ENCODE measurements around the gene SLC30A7.

Gene SLC30A7

DNA sequence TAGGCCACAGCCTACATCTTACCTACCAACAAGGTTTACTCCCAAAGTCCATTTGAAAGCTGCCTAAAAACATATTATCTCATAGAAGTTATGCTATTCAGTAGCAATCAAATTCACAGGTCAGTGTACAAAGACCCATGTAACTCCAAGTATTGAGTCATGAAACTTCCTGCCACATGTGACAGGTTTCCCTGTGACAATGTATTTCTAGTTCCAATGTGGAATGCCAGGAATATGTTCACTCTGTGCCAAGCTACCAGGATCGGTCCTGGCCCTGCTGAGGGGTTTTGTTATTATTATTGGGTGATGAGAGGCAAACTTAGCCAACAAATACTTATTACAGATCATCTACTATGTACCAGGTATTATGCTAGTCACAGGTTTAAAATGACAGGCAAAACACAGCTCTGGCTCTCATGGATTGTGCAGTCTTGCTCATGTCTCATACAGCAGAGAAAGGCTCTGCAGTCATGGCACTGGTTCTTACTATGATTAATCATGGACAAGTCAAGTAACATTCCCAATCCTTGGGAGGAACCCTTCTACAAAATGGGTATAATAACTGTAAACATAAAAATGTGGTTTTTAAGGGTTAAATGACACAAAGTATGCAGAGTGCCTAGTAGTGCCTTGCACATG is 107.2 kb downstream of the SLC30A7 start:
- Histone ChIP-seq H2AFZ (ENCODE audit: low read depth, low read length) (no peak overlapping the region), H3K4me2 (ENCODE audit: low read length) (no peak overlapping the region)
- TF ChIP-seq, protein P1, sequence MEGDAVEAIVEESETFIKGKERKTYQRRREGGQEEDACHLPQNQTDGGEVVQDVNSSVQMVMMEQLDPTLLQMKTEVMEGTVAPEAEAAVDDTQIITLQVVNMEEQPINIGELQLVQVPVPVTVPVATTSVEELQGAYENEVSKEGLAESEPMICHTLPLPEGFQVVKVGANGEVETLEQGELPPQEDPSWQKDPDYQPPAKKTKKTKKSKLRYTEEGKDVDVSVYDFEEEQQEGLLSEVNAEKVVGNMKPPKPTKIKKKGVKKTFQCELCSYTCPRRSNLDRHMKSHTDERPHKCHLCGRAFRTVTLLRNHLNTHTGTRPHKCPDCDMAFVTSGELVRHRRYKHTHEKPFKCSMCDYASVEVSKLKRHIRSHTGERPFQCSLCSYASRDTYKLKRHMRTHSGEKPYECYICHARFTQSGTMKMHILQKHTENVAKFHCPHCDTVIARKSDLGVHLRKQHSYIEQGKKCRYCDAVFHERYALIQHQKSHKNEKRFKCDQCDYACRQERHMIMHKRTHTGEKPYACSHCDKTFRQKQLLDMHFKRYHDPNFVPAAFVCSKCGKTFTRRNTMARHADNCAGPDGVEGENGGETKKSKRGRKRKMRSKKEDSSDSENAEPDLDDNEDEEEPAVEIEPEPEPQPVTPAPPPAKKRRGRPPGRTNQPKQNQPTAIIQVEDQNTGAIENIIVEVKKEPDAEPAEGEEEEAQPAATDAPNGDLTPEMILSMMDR (IDR thresholded peaks at IDR 0.05; ENCODE audit: low read depth, low read length) = no peak
- TF ChIP-seq EZH2phosphoT487 (IDR thresholded peaks at IDR 0.05; ENCODE audit: low read depth) = no peak

GRCh38 chr1:101004061-101004460 is 108.2 kb downstream of the SLC30A7 start:
- no peaks in the 10 kb centered on the region for H3K9me3 ChIP-seq (ENCODE audit: insufficient read depth, low read length)
- no peak overlapping the region for H3K4me2 ChIP-seq (ENCODE audit: low read length)
- no peaks in the 10 kb centered on the region for H4K20me1 ChIP-seq (ENCODE audit: insufficient read depth, low read length)
- H3K27ac ChIP-seq (ENCODE audit: low read length) = no peak overlapping the region
- no peaks in the 10 kb centered on the region for H3K79me2 ChIP-seq (ENCODE audit: low read length)
- no peaks in the 10 kb centered on the region for H3K36me3 ChIP-seq (replicated peaks; ENCODE audit: low read depth, low read length)
- no peak overlapping the region for H3K4me3 ChIP-seq (ENCODE audit: low read length)
- H3K4me1 ChIP-seq (ENCODE audit: low read length) = no peaks in the 10 kb centered on the region
- H2AFZ ChIP-seq (ENCODE audit: low read depth, low read length) = no peak overlapping the region
- no peak overlapping the region for H3K9ac ChIP-seq (ENCODE audit: low read length)
- no peaks in the 10 kb centered on the region for H3K27me3 ChIP-seq (ENCODE audit: low read depth, low read length)
- no peak for TF ChIP-seq EZH2phosphoT487 (IDR thresholded peaks at IDR 0.05; ENCODE audit: low read depth)
- TF ChIP-seq, protein P1 (IDR thresholded peaks at IDR 0.05; ENCODE audit: low read depth, low read length) = no peak

More for the DNA sequence above, 107.2 kb downstream of the SLC30A7 start:
- H3K27me3 ChIP-seq (ENCODE audit: low read depth, low read length) = no peaks in the 10 kb centered on the region
- H3K79me2 ChIP-seq (ENCODE audit: low read length) = no peaks in the 10 kb centered on the region
- H3K4me1 ChIP-seq (ENCODE audit: low read length) = no peaks in the 10 kb centered on the region
- no peak overlapping the region for H3K4me3 ChIP-seq (ENCODE audit: low read length)
- no peak overlapping the region for H3K27ac ChIP-seq (ENCODE audit: low read length)
- no peak overlapping the region for H3K9ac ChIP-seq (ENCODE audit: low read length)
- H3K36me3 ChIP-seq (replicated peaks; ENCODE audit: low read depth, low read length) = no peaks in the 10 kb centered on the region
- no peaks in the 10 kb centered on the region for H3K9me3 ChIP-seq (ENCODE audit: insufficient read depth, low read length)
- H4K20me1 ChIP-seq (ENCODE audit: insufficient read depth, low read length) = no peaks in the 10 kb centered on the region

DNA sequence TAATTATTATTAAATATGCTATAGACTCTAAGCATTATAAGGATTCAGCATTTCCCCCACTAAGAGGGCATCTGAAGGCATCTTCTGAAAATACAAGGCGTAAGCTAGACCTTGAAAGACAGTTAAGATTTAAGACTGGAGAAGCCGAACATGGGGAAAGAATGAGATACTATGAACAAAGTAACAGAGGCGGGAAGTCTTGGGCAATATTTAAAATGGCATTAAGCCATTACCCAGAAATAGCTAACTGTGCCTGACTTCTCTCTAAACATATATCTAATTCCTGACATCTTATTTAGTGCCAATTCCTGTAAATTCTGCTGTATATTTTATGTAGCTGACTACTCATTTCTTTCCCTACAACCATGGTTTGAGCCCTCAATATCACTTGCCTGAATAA is 108.8 kb downstream of the SLC30A7 start:
- Histone ChIP-seq H3K79me2 (ENCODE audit: low read length) (no peaks in the 10 kb centered on the region), H3K27me3 (ENCODE audit: low read depth, low read length) (no peaks in the 10 kb centered on the region), H3K4me1 (ENCODE audit: low read length) (no peaks in the 10 kb centered on the region), H4K20me1 (ENCODE audit: insufficient read depth, low read length) (no peaks in the 10 kb centered on the region), H3K36me3 (replicated peaks; ENCODE audit: low read depth, low read length) (no peaks in the 10 kb centered on the region), H2AFZ (ENCODE audit: low read depth, low read length) (no peak overlapping the region), H3K4me2 (ENCODE audit: low read length) (no peak overlapping the region), H3K27ac (ENCODE audit: low read length) (no peak overlapping the region), H3K9me3 (ENCODE audit: insufficient read depth, low read length) (no peaks in the 10 kb centered on the region), H3K9ac (ENCODE audit: low read length) (no peak overlapping the region), H3K4me3 (ENCODE audit: low read length) (no peak overlapping the region)
- no peak for TF ChIP-seq EZH2phosphoT487 (IDR thresholded peaks at IDR 0.05; ENCODE audit: low read depth)
- TF ChIP-seq, protein P1 (IDR thresholded peaks at IDR 0.05; ENCODE audit: low read depth, low read length) = no peak

DNA sequence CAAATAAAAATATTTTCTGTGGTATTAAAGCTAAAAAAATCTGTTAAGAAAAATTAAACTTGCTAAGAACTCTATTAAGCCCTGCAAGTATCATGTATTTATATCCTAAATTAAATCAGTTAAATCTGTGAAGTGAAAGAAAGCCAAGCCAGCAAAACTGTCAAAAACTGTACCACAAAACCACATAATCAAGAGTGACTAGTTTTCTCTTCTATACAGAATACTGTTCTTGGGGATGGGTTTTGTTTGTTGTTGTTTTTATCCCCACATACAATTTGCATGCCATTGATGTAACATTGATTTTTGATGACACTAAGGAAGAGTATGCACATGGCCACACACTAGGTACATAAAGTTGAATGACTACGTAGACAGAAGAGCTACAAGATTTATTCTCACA is 109.3 kb downstream of the SLC30A7 start:
- H2AFZ ChIP-seq (ENCODE audit: low read depth, low read length) = no peak overlapping the region
- H3K4me3 ChIP-seq (ENCODE audit: low read length) = no peak overlapping the region
- H3K9ac ChIP-seq (ENCODE audit: low read length) = no peak overlapping the region
- H3K4me1 ChIP-seq (ENCODE audit: low read length) = no peaks in the 10 kb centered on the region
- no peaks in the 10 kb centered on the region for H4K20me1 ChIP-seq (ENCODE audit: insufficient read depth, low read length)
- H3K79me2 ChIP-seq (ENCODE audit: low read length) = no peaks in the 10 kb centered on the region
- no peaks in the 10 kb centered on the region for H3K36me3 ChIP-seq (replicated peaks; ENCODE audit: low read depth, low read length)
- TF ChIP-seq, protein P1 (IDR thresholded peaks at IDR 0.05; ENCODE audit: low read depth, low read length) = no peak
- TF ChIP-seq EZH2phosphoT487 (IDR thresholded peaks at IDR 0.05; ENCODE audit: low read depth) = no peak
- no peaks in the 10 kb centered on the region for H3K9me3 ChIP-seq (ENCODE audit: insufficient read depth, low read length)
- no peaks in the 10 kb centered on the region for H3K27me3 ChIP-seq (ENCODE audit: low read depth, low read length)
- H3K27ac ChIP-seq (ENCODE audit: low read length) = no peak overlapping the region
- no peak overlapping the region for H3K4me2 ChIP-seq (ENCODE audit: low read length)
